Activated CD4-positive, CD25-positive, alpha-beta regulatory T cell treated with anti-CD3 and anti-CD28 coated beads, Interleukin-2, amount 50 U/mL, for 16 hours (primary cell): Measurements from ENCODE around the gene HECTD2.
"Not testable (repeated sequence)": the region's sequence is repeated elsewhere in the genome, so short reads cannot be mapped to it uniquely, and the experiment has no call there.

Experiments used
- DNase-seq: peaks from one replicate; pipeline ENCODE4 v3.0.0-alpha.2; 2020; ENCODE audit warnings: low read depth, low spot score

The HECTD2 gene

GRCh38 chr10:91536111-91536510 lies 126.0 kb downstream of the HECTD2 start:
- no peak for DNase-seq

- DNase-seq, result no peak
These were observed 126.6 kb downstream of the HECTD2 start for GRCh38 chr10:91536733-91537132.

GRCh38 chr10:91537614-91538383 lies 127.7 kb downstream of the HECTD2 start:
- DNase-seq, result no peak

GRCh38 chr10:91539930-91540329 lies 129.8 kb downstream of the HECTD2 start:
- DNase-seq, result no peak

- DNase-seq, result no peak
These were observed 130.6 kb downstream of the HECTD2 start for GRCh38 chr10:91540733-91541132.

- DNase-seq, result no peak
These were observed 131.3 kb downstream of the HECTD2 start for GRCh38 chr10:91541481-91541880.

- DNase-seq, result no peak
These were observed 135.2 kb downstream of the HECTD2 start for GRCh38 chr10:91545384-91545783.

GRCh38 chr10:91545838-91546237 lies 135.7 kb downstream of the HECTD2 start:
- no peak for DNase-seq

GRCh38 chr10:91549262-91549661 lies 139.1 kb downstream of the HECTD2 start:
- no peak for DNase-seq

- no peak for DNase-seq
These were observed 139.9 kb downstream of the HECTD2 start for GRCh38 chr10:91550021-91550420.

- no peak for DNase-seq
These were observed 141.7 kb downstream of the HECTD2 start for GRCh38 chr10:91551856-91552255.

GRCh38 chr10:91552274-91553095 lies 142.3 kb downstream of the HECTD2 start:
- no peak for DNase-seq

GRCh38 chr10:91555455-91555854 lies 145.3 kb downstream of the HECTD2 start:
- DNase-seq, result no peak

- DNase-seq, result no peak
These were observed 146.8 kb downstream of the HECTD2 start for GRCh38 chr10:91556691-91557566.

- DNase-seq, result no peak
These were observed 147.5 kb downstream of the HECTD2 start for GRCh38 chr10:91557651-91558111.

GRCh38 chr10:91558473-91558872 lies 148.3 kb downstream of the HECTD2 start:
- DNase-seq, result no peak

- DNase-seq, result no peak
These were observed 149.0 kb downstream of the HECTD2 start for GRCh38 chr10:91559169-91559568.

GRCh38 chr10:91559750-91560149 lies 149.6 kb downstream of the HECTD2 start:
- DNase-seq, result no peak

- not testable (repeated sequence) for DNase-seq
These were observed 150.7 kb downstream of the HECTD2 start for GRCh38 chr10:91560827-91561226.

- DNase-seq, result no peak
These were observed 152.9 kb downstream of the HECTD2 start for GRCh38 chr10:91562839-91563581.

- DNase-seq, result no peak
These were observed 153.9 kb downstream of the HECTD2 start for GRCh38 chr10:91564026-91564425.
